ENCODE measurements around the gene CCL22.
"Not testable (repeated sequence)": the region's sequence is repeated elsewhere in the genome, so short reads cannot be mapped to it uniquely, and the experiment has no call there.

CCL22 gene

GRCh38 chr16:57396786-57397185 lies 38.2 kb downstream of the CCL22 start:
- DNase-seq, result no peak

GRCh38 chr16:57397493-57397892 lies 38.9 kb downstream of the CCL22 start:
- not testable (repeated sequence) for DNase-seq

- no peak for DNase-seq
Measured at GRCh38 chr16:57401943-57402640, 43.5 kb downstream of the CCL22 start.

- DNase-seq, result no peak
Measured at GRCh38 chr16:57403965-57404817, 45.6 kb downstream of the CCL22 start, which contains the start of gene CCL17. CCL17 (plus strand) TSS chr16:57404767; CDS start chr16:57413933, 9,166 bp downstream.

GRCh38 chr16:57405097-57405496 lies 46.5 kb downstream of the CCL22 start:
- no peak for DNase-seq

GRCh38 chr16:57406881-57407280 lies 48.3 kb downstream of the CCL22 start:
- no peak for DNase-seq

GRCh38 chr16:57407521-57408353 lies 49.2 kb downstream of the CCL22 start:
- DNase-seq, result no peak

- DNase-seq, result no peak
Measured at GRCh38 chr16:57409065-57409464, 50.5 kb downstream of the CCL22 start.

- no peak for DNase-seq
Measured at GRCh38 chr16:57409870-57410587, 51.4 kb downstream of the CCL22 start.

GRCh38 chr16:57411362-57411976 lies 52.9 kb downstream of the CCL22 start:
- DNase-seq, result no peak

GRCh38 chr16:57412584-57412983 lies 54.0 kb downstream of the CCL22 start:
- DNase-seq, result no peak

- no peak for DNase-seq
Measured at GRCh38 chr16:57413301-57413730, 54.7 kb downstream of the CCL22 start.

- no peak for DNase-seq
Measured at GRCh38 chr16:57413733-57414132, 55.1 kb downstream of the CCL22 start.

All from EL (cell line).